ENCODE measurements around the gene FTL.

GRCh38 chr19:48945415-48945814, 19.7 kb upstream of the FTL start:
- TF ChIP-seq POLR2A (IDR thresholded peaks at IDR 0.05) (no peak), CTCF (IDR thresholded peaks at IDR 0.05) (no peak)

All from uterus (tissue), 2 donors.